ENCODE results near the gene TYR.

DNA sequence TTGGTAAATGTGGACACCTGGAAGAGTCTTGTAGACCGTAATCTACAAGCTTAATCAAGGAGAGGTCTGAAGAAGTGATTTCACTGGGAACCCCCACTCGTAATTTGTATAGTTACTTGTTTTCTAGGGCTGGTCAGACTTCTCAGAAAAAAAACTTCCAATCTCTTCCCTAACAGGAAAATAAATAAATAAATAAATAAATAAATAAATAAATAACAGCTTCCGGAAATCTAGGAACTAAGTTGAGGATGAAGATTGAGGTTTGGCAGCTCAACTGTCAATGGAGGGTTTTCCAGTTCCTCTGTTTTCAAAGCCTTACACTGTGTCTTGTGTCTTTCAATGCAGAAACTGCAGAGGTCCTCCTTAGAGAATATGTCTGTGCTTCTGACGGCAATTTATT lies 17.7 kb upstream of the TYR start:
- TF ChIP-seq, protein P1, sequence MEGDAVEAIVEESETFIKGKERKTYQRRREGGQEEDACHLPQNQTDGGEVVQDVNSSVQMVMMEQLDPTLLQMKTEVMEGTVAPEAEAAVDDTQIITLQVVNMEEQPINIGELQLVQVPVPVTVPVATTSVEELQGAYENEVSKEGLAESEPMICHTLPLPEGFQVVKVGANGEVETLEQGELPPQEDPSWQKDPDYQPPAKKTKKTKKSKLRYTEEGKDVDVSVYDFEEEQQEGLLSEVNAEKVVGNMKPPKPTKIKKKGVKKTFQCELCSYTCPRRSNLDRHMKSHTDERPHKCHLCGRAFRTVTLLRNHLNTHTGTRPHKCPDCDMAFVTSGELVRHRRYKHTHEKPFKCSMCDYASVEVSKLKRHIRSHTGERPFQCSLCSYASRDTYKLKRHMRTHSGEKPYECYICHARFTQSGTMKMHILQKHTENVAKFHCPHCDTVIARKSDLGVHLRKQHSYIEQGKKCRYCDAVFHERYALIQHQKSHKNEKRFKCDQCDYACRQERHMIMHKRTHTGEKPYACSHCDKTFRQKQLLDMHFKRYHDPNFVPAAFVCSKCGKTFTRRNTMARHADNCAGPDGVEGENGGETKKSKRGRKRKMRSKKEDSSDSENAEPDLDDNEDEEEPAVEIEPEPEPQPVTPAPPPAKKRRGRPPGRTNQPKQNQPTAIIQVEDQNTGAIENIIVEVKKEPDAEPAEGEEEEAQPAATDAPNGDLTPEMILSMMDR (conservative IDR thresholded peaks at IDR 0.05), result no peak
- no peak for TF ChIP-seq ZFX (IDR thresholded peaks at IDR 0.05)

Measured in C4-2B (cell line).